HG03354 (cell line): Measurements from ENCODE around the gene RFX1.

Experiments used
- ATAC-seq: cut with Tn5 transposase; IDR thresholded peaks from one replicate; pipeline ENCODE4 v1.9.1; 2021; ENCODE audit warnings: mild to moderate bottlenecking; ENCODE audit not compliant: unreplicated experiment, poor library complexity, severe bottlenecking

RFX1 gene

DNA sequence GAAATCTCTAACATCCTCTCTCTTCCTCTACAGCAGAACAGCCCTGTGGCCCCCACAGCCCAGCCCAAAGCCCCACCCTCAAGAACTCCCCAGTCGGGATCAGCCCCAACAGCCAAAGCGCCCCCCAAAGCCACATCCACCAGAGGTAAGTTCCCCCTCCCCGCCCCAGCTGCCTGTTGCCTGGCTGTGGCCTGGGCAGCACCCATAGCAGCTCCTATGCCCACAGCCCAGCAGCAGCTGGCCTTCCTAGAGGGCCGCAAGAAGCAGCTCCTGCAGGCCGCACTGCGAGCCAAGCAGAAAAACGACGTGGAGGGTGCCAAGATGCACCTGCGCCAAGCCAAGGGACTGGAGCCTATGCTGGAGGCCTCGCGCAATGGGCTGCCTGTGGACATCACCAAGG, 85.6 kb downstream of the RFX1 start:
- ATAC-seq = no peak

DNA sequence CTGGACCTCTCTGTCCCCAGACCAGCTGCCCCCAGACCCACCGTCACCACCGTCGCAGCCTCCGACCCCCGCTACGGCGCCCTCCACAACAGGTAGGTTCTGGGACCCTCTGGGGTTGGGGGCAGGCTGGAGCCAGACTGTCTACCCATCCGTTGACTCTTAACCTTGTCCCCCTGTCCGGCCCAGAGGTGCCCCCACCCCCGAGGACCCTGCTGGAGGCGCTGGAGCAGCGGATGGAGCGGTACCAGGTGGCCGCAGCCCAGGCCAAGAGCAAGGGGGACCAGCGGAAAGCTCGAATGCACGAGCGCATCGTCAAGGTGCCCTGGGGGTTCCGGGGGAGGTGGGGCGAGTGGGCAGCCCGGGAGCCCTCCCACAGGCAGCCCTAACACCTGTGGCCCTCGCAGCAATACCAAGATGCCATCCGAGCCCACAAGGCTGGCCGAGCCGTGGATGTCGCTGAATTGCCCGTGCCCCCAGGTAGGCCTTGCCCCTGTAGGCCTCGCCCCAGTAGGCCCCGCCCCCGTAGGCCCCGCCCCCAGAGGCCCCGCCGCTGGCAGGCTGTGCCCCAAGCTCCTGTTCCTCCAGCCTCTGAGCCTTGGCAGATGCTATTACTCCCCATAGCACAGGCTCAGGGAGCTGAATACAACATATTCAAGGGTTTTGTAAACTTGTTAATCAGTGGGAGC, 87.3 kb downstream of the RFX1 start:
- no peak for ATAC-seq

DNA sequence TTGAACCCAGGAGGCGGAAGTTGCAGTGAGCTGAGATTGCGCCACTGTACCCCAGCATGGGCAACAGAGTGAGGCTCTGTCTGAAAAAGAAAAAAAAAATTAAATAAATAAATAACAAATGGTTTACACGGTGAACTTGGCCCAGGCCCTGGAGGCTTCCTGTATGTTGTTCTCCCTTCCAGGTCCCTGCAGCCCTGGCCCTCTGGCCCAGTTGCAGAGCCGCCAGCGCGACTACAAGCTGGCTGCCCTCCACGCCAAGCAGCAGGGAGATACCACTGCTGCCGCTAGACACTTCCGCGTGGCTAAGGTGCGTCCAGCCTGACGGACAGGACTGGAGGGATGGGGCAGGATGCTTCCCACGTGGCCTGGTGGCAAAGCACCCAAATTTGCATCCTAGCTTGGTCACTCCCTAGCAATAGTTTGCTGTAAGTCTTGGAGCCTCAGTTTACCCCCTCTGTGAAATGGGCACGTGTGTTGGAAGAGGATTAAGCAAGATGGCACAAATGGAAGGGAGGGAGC, 88.2 kb downstream of the RFX1 start:
- ATAC-seq = no peak

DNA sequence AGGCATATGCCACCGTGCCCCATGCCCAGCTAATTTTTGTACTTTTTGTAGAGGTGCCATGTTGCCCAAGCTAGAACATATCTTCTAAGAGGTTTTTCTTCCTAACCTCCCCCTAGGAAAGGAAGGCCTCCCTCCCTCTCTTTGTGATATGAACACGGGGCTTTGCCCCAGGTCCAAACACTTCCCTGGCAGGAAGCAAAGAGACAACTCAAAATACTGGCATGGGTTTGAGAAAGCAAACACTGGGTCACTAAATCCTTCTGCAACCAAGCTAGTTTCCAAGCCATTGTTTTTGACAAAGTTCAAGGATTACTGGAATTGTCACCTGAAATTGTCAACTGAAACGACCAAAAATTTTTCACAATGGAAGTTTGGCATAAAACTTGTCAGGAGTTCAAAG, 91.3 kb downstream of the RFX1 start:
- ATAC-seq = no peak

DNA sequence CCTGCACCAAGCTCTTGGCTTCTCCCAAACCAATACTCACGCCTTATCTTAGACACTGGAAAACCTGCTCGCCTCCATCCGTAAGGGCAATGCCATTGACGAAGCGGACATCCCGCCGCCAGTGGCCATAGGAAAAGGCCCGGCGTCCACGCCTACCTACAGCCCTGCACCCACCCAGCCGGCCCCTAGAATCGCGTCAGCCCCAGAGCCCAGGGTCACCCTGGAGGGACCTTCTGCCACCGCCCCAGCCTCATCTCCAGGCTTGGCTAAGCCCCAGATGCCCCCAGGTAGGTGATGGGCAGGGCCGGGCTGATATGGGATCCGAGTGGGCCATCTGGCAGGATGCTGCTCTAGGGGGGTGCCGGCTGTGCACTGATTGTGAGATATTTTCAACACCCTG, 92.8 kb downstream of the RFX1 start:
- no peak for ATAC-seq
